Gastrocnemius medialis (tissue), 4 donors: ENCODE results near the gene PDPN. TPM values are rescaled to one million over a fixed set of nuclear protein-coding genes. Genes with fewer than 3 reads are reported as not detected.

Experiments used
- ATAC-seq, 2 donors: fragments of 150-250 bp; one replicate each; pipeline ENCODE4 v1.9.1; 2016
- DNase-seq, 2 donors: peaks; one replicate each; pipeline ENCODE4 v3.0.0-alpha.2; 2019
- H3K27ac ChIP-seq, 4 donors: fragments of 200-600 bp; sonication (generic); 1 replicate in 1 of 4; 2 replicates in 3 of 4; pipeline ENCODE4 v1.5.1; 2016 to 2018; ENCODE audit warnings: mild to moderate bottlenecking in 2 of 4, moderate library complexity in 1 of 4
- H3K27me3 ChIP-seq, 3 donors: fragments of 200-600 bp; sonication (generic) in 2 of 3; 1 replicate in 1 of 3; 2 replicates in 2 of 3; pipeline versions ENCODE4 v1.5.1 to v1.6.0; 2016 to 2019; ENCODE audit warnings: mild to moderate bottlenecking in 1 of 3, moderate library complexity in 1 of 3
- H3K36me3 ChIP-seq, 2 donors: fragments of 200-600 bp; sonication (generic) in 1 of 2; one replicate each; pipeline ENCODE4 v1.5.1; 2017 to 2018
- H3K4me1 ChIP-seq, 2 donors: fragments of 200-600 bp; sonication (generic) in 1 of 2; one replicate each; pipeline ENCODE4 v1.5.1; 2016 to 2017; ENCODE audit warnings: mild to moderate bottlenecking in 2 of 2
- H3K4me3 ChIP-seq, 4 donors: fragments of 200-600 bp; sonication (generic) in 3 of 4; 1 replicate in 1 of 4; 2 replicates in 3 of 4; pipeline ENCODE4 v1.5.1; 2016 to 2019; ENCODE audit warnings: mild to moderate bottlenecking in 2 of 4
- H3K9me3 ChIP-seq, 3 donors: fragments of 200-600 bp; sonication (generic) in 2 of 3; 1 replicate in 1 of 3; 2 replicates in 2 of 3; pipeline ENCODE4 v1.5.1; 2016 to 2019
- CTCF ChIP-seq, 5 experiments: fragments of 450-650 bp in 3 of 5; fragments of 200-600 bp in 2 of 5; sonication (generic) in 2 of 5; IDR thresholded peaks in 4 of 5; conservative IDR thresholded peaks in 1 of 5; 1 replicate in 4 of 5; 2 replicates in 1 of 5; pipeline ENCODE4 v1.5.1; 2016 to 2019; ENCODE audit warnings: antibody characterized with exemption in 5 of 5, mild to moderate bottlenecking in 3 of 5, moderate library complexity in 3 of 5
- POLR2A ChIP-seq, 2 donors: fragments of 450-650 bp; IDR thresholded peaks; one replicate each; pipeline ENCODE4 v1.6.1; 2017; ENCODE audit warnings: antibody characterized with exemption in 2 of 2, mild to moderate bottlenecking in 2 of 2, moderate library complexity in 2 of 2
- in situ Hi-C, 4 donors: fragments of 200-750 bp; cut with MboI; loops; one replicate each; pipeline versions ENCODE4 v1.15.0 to v1.8.0; 2017; ENCODE audit warnings: low sequenced_read_pairs in 4 of 4
- intact Hi-C: fragments of 100-400 bp; cut with DNase I; formaldehyde crosslinking; loops from one replicate; pipeline ENCODE4 v1.15.1; 2023; ENCODE audit warnings: low total_unique reads
- total RNA-seq, 4 donors: library from RNA; depleted of rRNA; stranded (reverse); fragments of >200 nt; gene quantifications; one replicate each; pipeline versions ENCODE4 v1.1.0 to v1.2.3, GENCODE V29; 2016

Gene PDPN
- total RNA-seq, 4 donors from 2014 or later, result 9.8 to 42.5 (median 21.3) TPM

GRCh38 chr1:13597166-13597565 lies 13.5 kb downstream of the PDPN start:
- Histone ChIP-seq H3K27me3 (no peaks in the 10 kb centered on the region), H3K4me3 (no peak overlapping the region), H3K4me1 (peaks cover 16 to 28% of the 10 kb centered on the region in 2 donors), H3K36me3 (no peaks in the 10 kb centered on the region), H3K9me3 (no peaks in the 10 kb centered on the region), H3K27ac (no peak overlapping the region)
- intact Hi-C loops, result no loop called here
- TF ChIP-seq CTCF (IDR thresholded peaks at IDR 0.05 in 4 of 5, conservative IDR thresholded peaks at IDR 0.05 in 1 of 5) (no peak), POLR2A (IDR thresholded peaks at IDR 0.05) (no peak)
- DNase-seq (no peak), ATAC-seq (no peak)
- in situ Hi-C loops, result no loop called here

- TF ChIP-seq CTCF (IDR thresholded peaks at IDR 0.05 in 4 of 5, conservative IDR thresholded peaks at IDR 0.05 in 1 of 5) (no peak), POLR2A (IDR thresholded peaks at IDR 0.05) (no peak)
- no peaks in the 10 kb centered on the region for H3K9me3 ChIP-seq
- H3K4me1 ChIP-seq, result peaks cover 0 to 12% of the 10 kb centered on the region in 2 donors
- no peaks in the 10 kb centered on the region for H3K36me3 ChIP-seq
- intact Hi-C loops (no loop called here), in situ Hi-C loops (no loop called here)
- H3K27me3 ChIP-seq, result no peaks in the 10 kb centered on the region
- H3K27ac ChIP-seq, result peak overlapping the region; percentile 16 to 69 (median 66)
- H3K4me3 ChIP-seq, result no peak overlapping the region
- ATAC-seq (peak; percentile 30 to 70), DNase-seq (no peak)
Observed at GRCh38 chr1:13600762-13601453, 17.3 kb downstream of the PDPN start.

GRCh38 chr1:13604176-13604575 lies 20.5 kb downstream of the PDPN start:
- TF ChIP-seq POLR2A (IDR thresholded peaks at IDR 0.05) (no peak), CTCF (IDR thresholded peaks at IDR 0.05 in 4 of 5, conservative IDR thresholded peaks at IDR 0.05 in 1 of 5) (no peak)
- ATAC-seq, result no peak
- no peak for DNase-seq
- Histone ChIP-seq H3K27me3 (no peaks in the 10 kb centered on the region), H3K27ac (no peak overlapping the region), H3K4me3 (no peak overlapping the region), H3K9me3 (no peaks in the 10 kb centered on the region), H3K36me3 (no peaks in the 10 kb centered on the region), H3K4me1 (peaks cover 0 to 14% of the 10 kb centered on the region in 2 donors)
- intact Hi-C loops, result no loop called here
- in situ Hi-C loops, result no loop called here

- H3K4me3 ChIP-seq, result no peak overlapping the region
- intact Hi-C loops, result no loop called here
- H3K27ac ChIP-seq, result peak overlapping the region in 3 of 4 donors; percentile 24 to 60 (median 35)
- H3K27me3 ChIP-seq, result no peaks in the 10 kb centered on the region
- DNase-seq (no peak), ATAC-seq (no peak)
- in situ Hi-C loops, result no loop called here
- no peaks in the 10 kb centered on the region for H3K9me3 ChIP-seq
- peaks cover 0 to 3% of the 10 kb centered on the region in 2 donors for H3K36me3 ChIP-seq
- H3K4me1 ChIP-seq, result peaks cover 0 to 14% of the 10 kb centered on the region in 2 donors
- TF ChIP-seq POLR2A (IDR thresholded peaks at IDR 0.05) (no peak), CTCF (IDR thresholded peaks at IDR 0.05 in 4 of 5, conservative IDR thresholded peaks at IDR 0.05 in 1 of 5) (no peak)
Observed at GRCh38 chr1:13604721-13605120, 21.1 kb downstream of the PDPN start.
